Loucy (cell line): ENCODE measurements around the gene TCEANC2.

ENCODE experiments used
- EZH2phosphoT487 ChIP-seq: fragments of 200-600 bp; IDR thresholded peaks from 2 replicates; pipeline ENCODE4 v1.6.1; 2018; ENCODE audit warnings: antibody characterized with exemption, mild to moderate bottlenecking, moderate library complexity, borderline replicate concordance
- TF ChIP-seq, protein P1 (sequence below): fragments of 200-600 bp; sonication (generic); conservative IDR thresholded peaks from 2 replicates; pipeline ENCODE4 v1.5.1; 2014; ENCODE audit warnings: mild to moderate bottlenecking, antibody characterized with exemption, low read length

DNA sequence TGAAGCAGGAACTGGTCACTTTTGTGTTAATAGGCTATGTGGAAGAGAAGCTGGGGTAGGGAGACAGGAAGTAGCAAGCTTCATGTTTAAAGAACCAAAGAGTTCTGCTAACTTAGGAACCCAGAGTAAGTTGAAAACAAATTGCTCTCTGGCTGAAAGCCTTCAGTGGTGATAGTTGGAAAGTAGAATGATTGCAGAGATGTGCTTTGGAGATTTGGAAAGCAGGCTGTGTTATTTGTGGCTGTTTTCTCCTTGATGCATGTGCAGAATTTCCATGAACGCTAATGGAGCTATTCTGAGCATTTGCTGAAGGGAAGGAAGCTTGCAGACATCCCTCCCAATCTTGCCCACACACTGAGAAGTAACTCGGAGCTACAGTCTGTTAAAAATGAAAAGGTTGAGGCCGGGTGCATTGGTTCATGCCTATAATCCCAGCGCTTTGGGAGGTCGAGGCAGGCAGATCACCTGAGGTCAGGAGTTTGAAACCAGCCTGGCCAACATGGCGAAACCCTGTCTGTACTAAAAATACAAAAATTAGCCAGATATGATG is 45.7 kb downstream of the TCEANC2 start:
- TF ChIP-seq, protein P1, sequence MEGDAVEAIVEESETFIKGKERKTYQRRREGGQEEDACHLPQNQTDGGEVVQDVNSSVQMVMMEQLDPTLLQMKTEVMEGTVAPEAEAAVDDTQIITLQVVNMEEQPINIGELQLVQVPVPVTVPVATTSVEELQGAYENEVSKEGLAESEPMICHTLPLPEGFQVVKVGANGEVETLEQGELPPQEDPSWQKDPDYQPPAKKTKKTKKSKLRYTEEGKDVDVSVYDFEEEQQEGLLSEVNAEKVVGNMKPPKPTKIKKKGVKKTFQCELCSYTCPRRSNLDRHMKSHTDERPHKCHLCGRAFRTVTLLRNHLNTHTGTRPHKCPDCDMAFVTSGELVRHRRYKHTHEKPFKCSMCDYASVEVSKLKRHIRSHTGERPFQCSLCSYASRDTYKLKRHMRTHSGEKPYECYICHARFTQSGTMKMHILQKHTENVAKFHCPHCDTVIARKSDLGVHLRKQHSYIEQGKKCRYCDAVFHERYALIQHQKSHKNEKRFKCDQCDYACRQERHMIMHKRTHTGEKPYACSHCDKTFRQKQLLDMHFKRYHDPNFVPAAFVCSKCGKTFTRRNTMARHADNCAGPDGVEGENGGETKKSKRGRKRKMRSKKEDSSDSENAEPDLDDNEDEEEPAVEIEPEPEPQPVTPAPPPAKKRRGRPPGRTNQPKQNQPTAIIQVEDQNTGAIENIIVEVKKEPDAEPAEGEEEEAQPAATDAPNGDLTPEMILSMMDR, result no peak
- no peak for TF ChIP-seq EZH2phosphoT487
